ENCODE measurements around the gene EIF1B. TPM values are rescaled to one million over a fixed set of nuclear protein-coding genes. Genes with fewer than 3 reads are reported as not detected.
"Not testable (repeated sequence)": the region's sequence is repeated elsewhere in the genome, so short reads cannot be mapped to it uniquely, and the experiment has no call there.

EIF1B gene
- total and polyA plus RNA-seq, 2 donors: 27.0 to 101 TPM

- no peak overlapping the region for H3K4me3 ChIP-seq (ENCODE audit: low read length in 2 of 2)
- no peaks in the 10 kb centered on the region for H3K4me1 ChIP-seq (ENCODE audit: control insufficient read depth in 2 of 2, insufficient read depth in 2 of 2, low read length in 2 of 2)
- no peaks in the 10 kb centered on the region for H3K36me3 ChIP-seq (ENCODE audit: control insufficient read depth in 2 of 2, insufficient read depth in 2 of 2, low read length in 1 of 2)
- H3K27me3 ChIP-seq (ENCODE audit: control insufficient read depth in 2 of 2, insufficient read depth in 1 of 2, low read length in 1 of 2): no peaks in the 10 kb centered on the region
- WGBS: 92% methylated on average over 2 of the region's 2 CpGs
- no peak overlapping the region for H3K27ac ChIP-seq (ENCODE audit: low read depth in 1 of 2, low read length in 1 of 2)
- no peak for DNase-seq (ENCODE audit: low read depth in 6 of 9, low spot score in 9 of 9)
- H3K9me3 ChIP-seq (ENCODE audit: control insufficient read depth in 2 of 2, insufficient read depth in 1 of 2, low read length in 1 of 2): no peaks in the 10 kb centered on the region
These were observed 27.5 kb upstream of the EIF1B start for GRCh38 chr3:40281995-40282394.

- not testable (repeated sequence) for H3K27me3 ChIP-seq (ENCODE audit: control insufficient read depth in 2 of 2, insufficient read depth in 1 of 2, low read length in 1 of 2); H3K4me1 ChIP-seq (ENCODE audit: control insufficient read depth in 2 of 2, insufficient read depth in 2 of 2, low read length in 2 of 2); H3K4me3 ChIP-seq (ENCODE audit: low read length in 2 of 2); H3K36me3 ChIP-seq (ENCODE audit: control insufficient read depth in 2 of 2, insufficient read depth in 2 of 2, low read length in 1 of 2); DNase-seq (ENCODE audit: low read depth in 6 of 9, low spot score in 9 of 9); H3K27ac ChIP-seq (ENCODE audit: low read depth in 1 of 2, low read length in 1 of 2); H3K9me3 ChIP-seq (ENCODE audit: control insufficient read depth in 2 of 2, insufficient read depth in 1 of 2, low read length in 1 of 2)
- WGBS: 98% methylated on average over 5 of the region's 5 CpGs
These were observed 26.4 kb upstream of the EIF1B start for GRCh38 chr3:40283057-40283456.

- no peaks in the 10 kb centered on the region for H3K27me3 ChIP-seq (ENCODE audit: control insufficient read depth in 2 of 2, insufficient read depth in 1 of 2, low read length in 1 of 2)
- peaks cover 0 to 11% of the 10 kb centered on the region in 2 donors for H3K9me3 ChIP-seq (ENCODE audit: control insufficient read depth in 2 of 2, insufficient read depth in 1 of 2, low read length in 1 of 2)
- H3K4me1 ChIP-seq (ENCODE audit: control insufficient read depth in 2 of 2, insufficient read depth in 2 of 2, low read length in 2 of 2): no peaks in the 10 kb centered on the region
- H3K4me3 ChIP-seq (ENCODE audit: low read length in 2 of 2): no peak overlapping the region
- WGBS: 92% methylated on average over 2 of the region's 2 CpGs
- no peak overlapping the region for H3K27ac ChIP-seq (ENCODE audit: low read depth in 1 of 2, low read length in 1 of 2)
- peaks cover 7 to 10% of the 10 kb centered on the region in 2 donors for H3K36me3 ChIP-seq (ENCODE audit: control insufficient read depth in 2 of 2, insufficient read depth in 2 of 2, low read length in 1 of 2)
- DNase-seq (ENCODE audit: low read depth in 6 of 9, low spot score in 9 of 9): no peak
These were observed 22.3 kb upstream of the EIF1B start for GRCh38 chr3:40287248-40287647.

- no peak for DNase-seq (ENCODE audit: low read depth in 6 of 9, low spot score in 9 of 9)
- H3K4me1 ChIP-seq (ENCODE audit: control insufficient read depth in 2 of 2, insufficient read depth in 2 of 2, low read length in 2 of 2): no peaks in the 10 kb centered on the region
- peaks cover 0 to 11% of the 10 kb centered on the region in 2 donors for H3K9me3 ChIP-seq (ENCODE audit: control insufficient read depth in 2 of 2, insufficient read depth in 1 of 2, low read length in 1 of 2)
- H3K27ac ChIP-seq (ENCODE audit: low read depth in 1 of 2, low read length in 1 of 2): no peak overlapping the region
- no peak overlapping the region for H3K4me3 ChIP-seq (ENCODE audit: low read length in 2 of 2)
- no peaks in the 10 kb centered on the region for H3K27me3 ChIP-seq (ENCODE audit: control insufficient read depth in 2 of 2, insufficient read depth in 1 of 2, low read length in 1 of 2)
- 97% methylated on average over 6 of the region's 6 CpGs for WGBS
- peaks cover 7 to 15% of the 10 kb centered on the region in 2 donors for H3K36me3 ChIP-seq (ENCODE audit: control insufficient read depth in 2 of 2, insufficient read depth in 2 of 2, low read length in 1 of 2)
These were observed 19.1 kb upstream of the EIF1B start for GRCh38 chr3:40290396-40290795.

- no peaks in the 10 kb centered on the region for H3K27me3 ChIP-seq (ENCODE audit: control insufficient read depth in 2 of 2, insufficient read depth in 1 of 2, low read length in 1 of 2)
- 98% methylated on average over 4 of the region's 4 CpGs for WGBS
- no peak overlapping the region for H3K4me3 ChIP-seq (ENCODE audit: low read length in 2 of 2)
- peaks cover 7 to 15% of the 10 kb centered on the region in 2 donors for H3K36me3 ChIP-seq (ENCODE audit: control insufficient read depth in 2 of 2, insufficient read depth in 2 of 2, low read length in 1 of 2)
- H3K4me1 ChIP-seq (ENCODE audit: control insufficient read depth in 2 of 2, insufficient read depth in 2 of 2, low read length in 2 of 2): no peaks in the 10 kb centered on the region
- H3K9me3 ChIP-seq (ENCODE audit: control insufficient read depth in 2 of 2, insufficient read depth in 1 of 2, low read length in 1 of 2): peaks cover 0 to 11% of the 10 kb centered on the region in 2 donors
- no peak for DNase-seq (ENCODE audit: low read depth in 6 of 9, low spot score in 9 of 9)
- no peak overlapping the region for H3K27ac ChIP-seq (ENCODE audit: low read depth in 1 of 2, low read length in 1 of 2)
These were observed 18.0 kb upstream of the EIF1B start for GRCh38 chr3:40291471-40291870.

GRCh38 chr3:40292637-40293349 is 16.7 kb upstream of the EIF1B start:
- peaks cover 7 to 15% of the 10 kb centered on the region in 2 donors for H3K36me3 ChIP-seq (ENCODE audit: control insufficient read depth in 2 of 2, insufficient read depth in 2 of 2, low read length in 1 of 2)
- H3K9me3 ChIP-seq (ENCODE audit: control insufficient read depth in 2 of 2, insufficient read depth in 1 of 2, low read length in 1 of 2): peaks cover 0 to 11% of the 10 kb centered on the region in 2 donors
- no peak overlapping the region for H3K27ac ChIP-seq (ENCODE audit: low read depth in 1 of 2, low read length in 1 of 2)
- WGBS: 87% methylated on average over 4 of the region's 4 CpGs
- H3K27me3 ChIP-seq (ENCODE audit: control insufficient read depth in 2 of 2, insufficient read depth in 1 of 2, low read length in 1 of 2): no peaks in the 10 kb centered on the region
- H3K4me3 ChIP-seq (ENCODE audit: low read length in 2 of 2): no peak overlapping the region
- DNase-seq (ENCODE audit: low read depth in 6 of 9, low spot score in 9 of 9): no peak
- H3K4me1 ChIP-seq (ENCODE audit: control insufficient read depth in 2 of 2, insufficient read depth in 2 of 2, low read length in 2 of 2): no peaks in the 10 kb centered on the region

GRCh38 chr3:40294434-40294833 is 15.1 kb upstream of the EIF1B start:
- 94% methylated on average over 1 of the region's 1 CpG for WGBS

GRCh38 chr3:40298075-40298474 is 11.4 kb upstream of the EIF1B start:
- Histone ChIP-seq H3K36me3 (ENCODE audit: control insufficient read depth in 2 of 2, insufficient read depth in 2 of 2, low read length in 1 of 2) (peaks cover 0 to 4% of the 10 kb centered on the region in 2 donors), H3K4me3 (ENCODE audit: low read length in 2 of 2) (no peak overlapping the region), H3K9me3 (ENCODE audit: control insufficient read depth in 2 of 2, insufficient read depth in 1 of 2, low read length in 1 of 2) (no peaks in the 10 kb centered on the region), H3K27me3 (ENCODE audit: control insufficient read depth in 2 of 2, insufficient read depth in 1 of 2, low read length in 1 of 2) (no peaks in the 10 kb centered on the region), H3K27ac (ENCODE audit: low read depth in 1 of 2, low read length in 1 of 2) (no peak overlapping the region), H3K4me1 (ENCODE audit: control insufficient read depth in 2 of 2, insufficient read depth in 2 of 2, low read length in 2 of 2) (no peaks in the 10 kb centered on the region)
- DNase-seq (ENCODE audit: low read depth in 6 of 9, low spot score in 9 of 9): no peak
- WGBS: 97% methylated on average over 2 of the region's 2 CpGs

More at GRCh38 chr3:40294434-40294833, 15.1 kb upstream of the EIF1B start:
- Histone ChIP-seq H3K4me3 (ENCODE audit: low read length in 2 of 2) (no peak overlapping the region), H3K27me3 (ENCODE audit: control insufficient read depth in 2 of 2, insufficient read depth in 1 of 2, low read length in 1 of 2) (no peaks in the 10 kb centered on the region), H3K4me1 (ENCODE audit: control insufficient read depth in 2 of 2, insufficient read depth in 2 of 2, low read length in 2 of 2) (no peaks in the 10 kb centered on the region), H3K36me3 (ENCODE audit: control insufficient read depth in 2 of 2, insufficient read depth in 2 of 2, low read length in 1 of 2) (peaks cover 7 to 15% of the 10 kb centered on the region in 2 donors), H3K27ac (ENCODE audit: low read depth in 1 of 2, low read length in 1 of 2) (no peak overlapping the region), H3K9me3 (ENCODE audit: control insufficient read depth in 2 of 2, insufficient read depth in 1 of 2, low read length in 1 of 2) (peaks cover 0 to 11% of the 10 kb centered on the region in 2 donors)
- DNase-seq (ENCODE audit: low read depth in 6 of 9, low spot score in 9 of 9): no peak

GRCh38 chr3:40299130-40299720 is 10.3 kb upstream of the EIF1B start:
- no peak for DNase-seq (ENCODE audit: low read depth in 6 of 9, low spot score in 9 of 9)
- no peak overlapping the region for H3K4me3 ChIP-seq (ENCODE audit: low read length in 2 of 2)
- no peaks in the 10 kb centered on the region for H3K9me3 ChIP-seq (ENCODE audit: control insufficient read depth in 2 of 2, insufficient read depth in 1 of 2, low read length in 1 of 2)
- WGBS: 92% methylated on average over 5 of the region's 5 CpGs
- no peaks in the 10 kb centered on the region for H3K27me3 ChIP-seq (ENCODE audit: control insufficient read depth in 2 of 2, insufficient read depth in 1 of 2, low read length in 1 of 2)
- no peak overlapping the region for H3K27ac ChIP-seq (ENCODE audit: low read depth in 1 of 2, low read length in 1 of 2)
- no peaks in the 10 kb centered on the region for H3K4me1 ChIP-seq (ENCODE audit: control insufficient read depth in 2 of 2, insufficient read depth in 2 of 2, low read length in 2 of 2)
- peaks cover 0 to 4% of the 10 kb centered on the region in 2 donors for H3K36me3 ChIP-seq (ENCODE audit: control insufficient read depth in 2 of 2, insufficient read depth in 2 of 2, low read length in 1 of 2)

Measured in thymus (tissue), 11 donors.